Loucy (cell line): ENCODE measurements around the gene SLC25A26.
"Not testable (repeated sequence)": the region's sequence is repeated elsewhere in the genome, so short reads cannot be mapped to it uniquely, and the experiment has no call there.

Source experiments
- H2AFZ ChIP-seq: fragments of 200-600 bp; sonication (generic); 2 replicates; pipeline ENCODE4 v1.6.0; 2016; ENCODE audit warnings: antibody characterized with exemption, mild to moderate bottlenecking, low read length, moderate library complexity
- H3F3A ChIP-seq: fragments of 200-600 bp; 2 replicates; pipeline ENCODE4 v1.6.0; 2016; ENCODE audit warnings: antibody characterized with exemption, low read depth, mild to moderate bottlenecking
- H3K27me3 ChIP-seq: fragments of 200-600 bp; sonication (generic); 2 replicates; pipeline ENCODE4 v1.6.1; 2014; ENCODE audit warnings: low read length, mild to moderate bottlenecking; ENCODE audit not compliant: insufficient read depth, poor library complexity, severe bottlenecking
- H3K36me3 ChIP-seq: fragments of 200-600 bp; sonication (generic); 2 replicates; pipeline ENCODE4 v1.6.1; 2016; ENCODE audit warnings: low read length; ENCODE audit not compliant: insufficient read depth
- H3K4me1 ChIP-seq: fragments of 200-600 bp; sonication (generic); 2 replicates; pipeline ENCODE4 v1.5.1; 2014; ENCODE audit warnings: low read length, mild to moderate bottlenecking; ENCODE audit not compliant: insufficient read depth, poor library complexity, severe bottlenecking
- H3K4me2 ChIP-seq: fragments of 200-600 bp; sonication (generic); 2 replicates; pipeline ENCODE4 v1.6.0; 2014; ENCODE audit warnings: antibody characterized with exemption, low read length, low read depth, mild to moderate bottlenecking; ENCODE audit not compliant: poor library complexity, severe bottlenecking
- H3K4me3 ChIP-seq: fragments of 200-600 bp; sonication (generic); 2 replicates; pipeline ENCODE4 v1.5.1; 2014; ENCODE audit warnings: low read length, mild to moderate bottlenecking, mixed read lengths; ENCODE audit not compliant: poor library complexity, severe bottlenecking
- H3K79me2 ChIP-seq: fragments of 200-600 bp; sonication (generic); 2 replicates; pipeline ENCODE4 v1.6.1; 2014; ENCODE audit warnings: low read length; ENCODE audit not compliant: insufficient read depth
- H3K9ac ChIP-seq: fragments of 200-600 bp; sonication (generic); 2 replicates; pipeline ENCODE4 v1.6.0; 2014; ENCODE audit warnings: mild to moderate bottlenecking, low read depth, low read length, moderate library complexity; ENCODE audit not compliant: poor library complexity, severe bottlenecking
- H3K9me2 ChIP-seq: fragments of 200-600 bp; sonication (generic); replicated peaks from 2 replicates; pipeline ENCODE4 v1.6.1; 2016; ENCODE audit warnings: low read depth, low read length, mixed read lengths
- H3K9me3 ChIP-seq: fragments of 200-600 bp; sonication (generic); 2 replicates; pipeline ENCODE4 v1.6.1; 2014; ENCODE audit warnings: mild to moderate bottlenecking, antibody characterized with exemption, low read length, low read depth; ENCODE audit not compliant: insufficient read depth
- H4K20me1 ChIP-seq: fragments of 200-600 bp; sonication (generic); 2 replicates; pipeline ENCODE4 v1.6.0; 2014; ENCODE audit warnings: antibody characterized with exemption, low read length, mild to moderate bottlenecking; ENCODE audit not compliant: insufficient read depth, poor library complexity, severe bottlenecking
- CTCF ChIP-seq: fragments of 200-600 bp; sonication (generic); conservative IDR thresholded peaks from 2 replicates; pipeline ENCODE4 v1.5.1; 2014; ENCODE audit warnings: mild to moderate bottlenecking, antibody characterized with exemption, low read length
- EZH2phosphoT487 ChIP-seq: fragments of 200-600 bp; IDR thresholded peaks from 2 replicates; pipeline ENCODE4 v1.6.1; 2018; ENCODE audit warnings: antibody characterized with exemption, mild to moderate bottlenecking, moderate library complexity, borderline replicate concordance

SLC25A26 gene

GRCh38 chr3:66419036-66419435 lies 198.2 kb downstream of the SLC25A26 start:
- no peaks in the 10 kb centered on the region for H3K27me3 ChIP-seq
- peaks cover 61% of the 10 kb centered on the region for H3K79me2 ChIP-seq
- no peaks in the 10 kb centered on the region for H3F3A ChIP-seq
- no peaks in the 10 kb centered on the region for H3K9me2 ChIP-seq
- H3K9me3 ChIP-seq, result peaks cover 15% of the 10 kb centered on the region; the same call in 1 of the 2 replicates
- TF ChIP-seq CTCF (no peak), EZH2phosphoT487 (no peak)
- H3K36me3 ChIP-seq, result peaks cover 45% of the 10 kb centered on the region
- no peak overlapping the region for H3K9ac ChIP-seq
- H4K20me1 ChIP-seq, result no peaks in the 10 kb centered on the region
- H2AFZ ChIP-seq, result no peak overlapping the region
- H3K4me1 ChIP-seq, result peaks cover 20% of the 10 kb centered on the region
- no peak overlapping the region for H3K4me3 ChIP-seq
- H3K4me2 ChIP-seq, result no peak overlapping the region

GRCh38 chr3:66421144-66421543 lies 200.3 kb downstream of the SLC25A26 start:
- H3K4me1 ChIP-seq, result peaks cover 28% of the 10 kb centered on the region
- peaks cover 27% of the 10 kb centered on the region; the same call in 1 of the 2 replicates for H3K36me3 ChIP-seq
- H3K9me3 ChIP-seq, result peaks cover 15% of the 10 kb centered on the region; the same call in 1 of the 2 replicates
- H3K27me3 ChIP-seq, H3K9ac ChIP-seq, H3K4me3 ChIP-seq, H3K9me2 ChIP-seq, H3K4me2 ChIP-seq, H3F3A ChIP-seq, H4K20me1 ChIP-seq, H2AFZ ChIP-seq: not testable (repeated sequence)
- H3K79me2 ChIP-seq, result peaks cover 82% of the 10 kb centered on the region

- not testable (repeated sequence) for H3K9me2 ChIP-seq, H4K20me1 ChIP-seq, H2AFZ ChIP-seq, H3K4me3 ChIP-seq, H3K27me3 ChIP-seq, H3F3A ChIP-seq, H3K4me2 ChIP-seq, H3K9ac ChIP-seq
- Histone ChIP-seq H3K9me3 (peaks cover 15% of the 10 kb centered on the region; the same call in 1 of the 2 replicates), H3K36me3 (peaks cover 21% of the 10 kb centered on the region; the same call in 1 of the 2 replicates), H3K79me2 (peaks cover 85% of the 10 kb centered on the region), H3K4me1 (peaks cover 23% of the 10 kb centered on the region)
These were observed 201.1 kb downstream of the SLC25A26 start for GRCh38 chr3:66421893-66422292.

GRCh38 chr3:66423791-66424190 lies 203.0 kb downstream of the SLC25A26 start:
- no peak overlapping the region for H3K4me3 ChIP-seq
- no peak overlapping the region for H3K4me2 ChIP-seq
- H3K9me2 ChIP-seq, result no peaks in the 10 kb centered on the region
- H3K36me3 ChIP-seq, result peaks cover 15% of the 10 kb centered on the region; the same call in 1 of the 2 replicates
- peaks cover 85% of the 10 kb centered on the region for H3K79me2 ChIP-seq
- TF ChIP-seq EZH2phosphoT487, result no peak
- TF ChIP-seq CTCF, result no peak
- peaks cover 15% of the 10 kb centered on the region; the same call in 1 of the 2 replicates for H3K9me3 ChIP-seq
- H3K9ac ChIP-seq, result no peak overlapping the region
- H2AFZ ChIP-seq, result no peak overlapping the region
- H3F3A ChIP-seq, result no peaks in the 10 kb centered on the region
- H3K27me3 ChIP-seq, result no peaks in the 10 kb centered on the region
- H3K4me1 ChIP-seq, result peaks cover 21% of the 10 kb centered on the region
- H4K20me1 ChIP-seq, result peaks cover 5% of the 10 kb centered on the region
